Fibroblast of skin of abdomen (primary cell): ENCODE measurements around the gene NUP54.

Experiments
- DNase-seq: peaks from one replicate; pipeline ENCODE4 v3.0.0-alpha.2; 2013

Gene NUP54

GRCh38 chr4:76067652-76068286 is 80.4 kb downstream of the NUP54 start:
- DNase-seq: peak; percentile 64

GRCh38 chr4:76066546-76066945 is 81.7 kb downstream of the NUP54 start:
- DNase-seq: no peak
